H9 (cell line): ENCODE results near the gene PRAF2. TPM values are rescaled to one million over a fixed set of nuclear protein-coding genes. Genes with fewer than 3 reads are reported as not detected.

ENCODE experiments used
- DNase-seq: peaks from one replicate; pipeline ENCODE4 v3.0.0-alpha.2; 2017
- H2AFZ ChIP-seq: one replicate; pipeline ENCODE4 v1.6.1; 2013; ENCODE audit warnings: mild to moderate bottlenecking, low read length, control low read depth, moderate library complexity
- H2AK5ac ChIP-seq: 2 replicates; pipeline ENCODE4 v1.6.1; 2013; ENCODE audit warnings: low read length, control low read depth, mixed read lengths; ENCODE audit not compliant: insufficient read length
- H2BK120ac ChIP-seq: one replicate; pipeline ENCODE4 v1.6.1; 2013; ENCODE audit warnings: low read depth, mild to moderate bottlenecking, low read length, control low read depth, inconsistent platforms; ENCODE audit not compliant: poor library complexity, severe bottlenecking
- H2BK12ac ChIP-seq: 2 replicates; pipeline ENCODE4 v1.6.1; 2013; ENCODE audit warnings: low read length, control low read depth, mixed read lengths, low read depth; ENCODE audit not compliant: insufficient read length
- H2BK15ac ChIP-seq: 2 replicates; pipeline ENCODE4 v1.6.1; 2013; ENCODE audit warnings: low read depth, low read length, control low read depth
- H2BK20ac ChIP-seq: one replicate; pipeline ENCODE4 v1.6.1; 2013; ENCODE audit warnings: low read depth, mild to moderate bottlenecking, low read length, control low read depth, inconsistent platforms; ENCODE audit not compliant: poor library complexity, severe bottlenecking
- H2BK5ac ChIP-seq: 2 replicates; pipeline ENCODE4 v1.6.1; 2013; ENCODE audit warnings: low read length, control low read depth, mixed read lengths; ENCODE audit not compliant: insufficient read length
- H3K14ac ChIP-seq: 2 replicates; pipeline ENCODE4 v1.6.1; 2013; ENCODE audit warnings: low read length, control low read depth; ENCODE audit not compliant: insufficient read depth
- H3K18ac ChIP-seq: 2 replicates; pipeline ENCODE4 v1.6.1; 2013; ENCODE audit warnings: low read depth, mild to moderate bottlenecking, mixed read lengths, low read length, control low read depth; ENCODE audit not compliant: insufficient read length
- H3K23ac ChIP-seq: 2 replicates; pipeline ENCODE4 v1.6.1; 2013; ENCODE audit warnings: low read length, control low read depth, mixed read lengths, low read depth; ENCODE audit not compliant: insufficient read length
- H3K23me2 ChIP-seq: 2 replicates; pipeline ENCODE4 v1.6.1; 2013; ENCODE audit warnings: low read depth, mild to moderate bottlenecking, mixed read lengths, low read length, control low read depth; ENCODE audit not compliant: insufficient read length, poor library complexity, severe bottlenecking
- H3K27ac ChIP-seq: 2 replicates; pipeline ENCODE4 v1.5.1; 2013; ENCODE audit warnings: low read length, control low read depth, mixed read lengths, low read depth; ENCODE audit not compliant: insufficient read length
- H3K27me3 ChIP-seq: 2 replicates; pipeline ENCODE4 v1.6.1; 2013; ENCODE audit warnings: low read length, control low read depth, inconsistent platforms; ENCODE audit not compliant: insufficient read depth
- H3K4ac ChIP-seq: 2 replicates; pipeline ENCODE4 v1.6.1; 2013; ENCODE audit warnings: low read depth, mild to moderate bottlenecking, control low read depth, inconsistent platforms, low read length, moderate library complexity
- H3K4me1 ChIP-seq: 2 replicates; pipeline ENCODE4 v1.6.1; 2013; ENCODE audit warnings: low read length, control low read depth, inconsistent platforms; ENCODE audit not compliant: insufficient read depth
- H3K4me2 ChIP-seq: 2 replicates; pipeline ENCODE4 v1.6.1; 2013; ENCODE audit warnings: low read length, control low read depth, mixed read lengths; ENCODE audit not compliant: insufficient read length, insufficient read depth
- H3K56ac ChIP-seq: 2 replicates; pipeline ENCODE4 v1.6.1; 2013; ENCODE audit warnings: low read depth, mild to moderate bottlenecking, mixed read lengths, low read length, control low read depth; ENCODE audit not compliant: insufficient read length
- H3K79me1 ChIP-seq: 2 replicates; pipeline ENCODE4 v1.6.1; 2013; ENCODE audit warnings: low read depth, mild to moderate bottlenecking, moderate library complexity, low read length, control low read depth, inconsistent platforms; ENCODE audit not compliant: insufficient read depth, poor library complexity, severe bottlenecking
- H3K79me2 ChIP-seq: 2 replicates; pipeline ENCODE4 v1.6.1; 2013; ENCODE audit warnings: low read length, control low read depth, inconsistent platforms; ENCODE audit not compliant: insufficient read depth
- H3K9ac ChIP-seq: 2 replicates; pipeline ENCODE4 v1.6.1; 2013; ENCODE audit warnings: low read length, control low read depth, mixed read lengths; ENCODE audit not compliant: insufficient read length; ENCODE audit errors: extremely low read depth
- H3K9me3 ChIP-seq: one replicate; pipeline ENCODE4 v1.6.1; 2013; ENCODE audit warnings: low read depth, low read length, inconsistent platforms; ENCODE audit not compliant: control insufficient read depth
- H3T11ph ChIP-seq: one replicate; pipeline ENCODE4 v1.6.1; 2013; ENCODE audit warnings: mild to moderate bottlenecking, low read length, control low read depth, inconsistent platforms
- H4K20me1 ChIP-seq: one replicate; pipeline ENCODE4 v1.6.1; 2013; ENCODE audit not compliant: control insufficient read depth, insufficient read length, insufficient read depth
- H4K5ac ChIP-seq: 2 replicates; pipeline ENCODE4 v1.6.1; 2013; ENCODE audit warnings: low read depth, mild to moderate bottlenecking, mixed read lengths, low read length, control low read depth; ENCODE audit not compliant: insufficient read length
- H4K8ac ChIP-seq: replicated peaks from 2 replicates; pipeline ENCODE4 v1.6.1; 2013; ENCODE audit warnings: low read length, control low read depth, mixed read lengths, low read depth; ENCODE audit not compliant: insufficient read length
- H4K91ac ChIP-seq: 2 replicates; pipeline ENCODE4 v1.6.1; 2013; ENCODE audit warnings: low read depth, mild to moderate bottlenecking, moderate library complexity, mixed read lengths, low read length, control low read depth; ENCODE audit not compliant: insufficient read length
- H3K27ac Mint-ChIP-seq, 3 experiments: 2 replicates in 2 of 3; 3 replicates in 1 of 3; pipeline ENCODE4 v1.8.0; 2020 to 2021; ENCODE audit warnings: mixed read lengths in 3 of 3, mild to moderate bottlenecking in 1 of 3, moderate library complexity in 1 of 3
- H3K27me3 Mint-ChIP-seq: 2 replicates; pipeline ENCODE4 v1.8.0; 2021; ENCODE audit warnings: low read depth, mild to moderate bottlenecking, moderate library complexity, mixed read lengths
- H3K36me3 Mint-ChIP-seq, 3 experiments: 2 replicates in 2 of 3; 3 replicates in 1 of 3; pipeline ENCODE4 v1.8.0; 2020 to 2021; ENCODE audit warnings: low read depth in 3 of 3, mixed read lengths in 3 of 3; ENCODE audit not compliant: insufficient read depth in 1 of 3
- H3K4me1 Mint-ChIP-seq, 2 experiments: 2 replicates each; pipeline ENCODE4 v1.8.0; 2020; ENCODE audit warnings: mixed read lengths in 2 of 2
- H3K4me3 Mint-ChIP-seq, 2 experiments: 2 replicates in 1 of 2; 3 replicates in 1 of 2; pipeline ENCODE4 v1.8.0; 2020 to 2021; ENCODE audit warnings: mild to moderate bottlenecking in 2 of 2, mixed read lengths in 2 of 2, moderate library complexity in 1 of 2
- H3K9me3 Mint-ChIP-seq, 2 experiments: 2 replicates in 1 of 2; 3 replicates in 1 of 2; pipeline ENCODE4 v1.8.0; 2020; ENCODE audit warnings: mild to moderate bottlenecking in 2 of 2, mixed read lengths in 2 of 2, moderate library complexity in 1 of 2
- WGBS: extraction: QIAGEN DNeasy Blood & Tissue Kit; methylation state at CpG from one replicate; pipeline ENCODE4 v1.1.7; 2013; ENCODE audit warnings: missing lambda C conversion rate, low lambda C conversion rate, mixed read lengths; ENCODE audit not compliant: insufficient read length; ENCODE audit errors: extremely low coverage; 5-methylcytosine and 5-hydroxymethylcytosine counted together
- total RNA-seq: library from RNA; stranded (reverse); gene quantifications from 2 replicates; pipeline ENCODE4 v1.2.1, GENCODE V29; 2021
- TF ChIP-seq, protein P1 (sequence below): fragments of 200-600 bp; sonication (generic); conservative IDR thresholded peaks from 3 replicates; pipeline ENCODE4 v1.8.0; 2021; ENCODE audit warnings: antibody characterized with exemption, mild to moderate bottlenecking

PRAF2 gene
- total RNA-seq, 1 experiment from 2014 or later, result 13.4 TPM

DNA sequence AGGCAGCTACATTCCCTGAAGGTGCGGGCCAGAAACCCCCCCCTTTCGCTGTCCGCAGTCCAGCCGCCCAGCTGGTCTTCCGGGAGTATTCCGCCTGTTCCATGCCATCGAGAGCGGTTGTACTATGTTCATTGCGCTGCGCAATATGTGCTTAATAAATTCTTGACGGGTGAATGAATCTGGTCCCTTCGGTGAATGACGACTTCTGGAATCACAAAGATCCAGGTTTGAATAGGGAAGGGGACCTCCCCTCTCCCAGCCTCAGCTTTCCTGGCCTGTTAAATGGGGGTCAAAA lies 29.9 kb downstream of the PRAF2 start:
- Mint-ChIP-seq H3K27me3 (peaks cover 2% of the 10 kb centered on the region), H3K36me3 (peaks cover 8 to 29% (median 17%) of the 10 kb centered on the region in 3 experiments), H3K4me3 (peak overlapping the region; percentile 90 to 96), H3K4me1 (peaks cover 15 to 16% of the 10 kb centered on the region in 2 experiments), H3K9me3 (peaks cover 64 to 69% of the 10 kb centered on the region in 2 experiments), H3K27ac (peak overlapping the region; percentile 76 to 92 (median 79); a peak in 5 of 7 replicates)
- WGBS, result no CpG with 5 or more reads among the region's 13 CpGs
- Histone ChIP-seq H3T11ph (no peak overlapping the region), H2AFZ (no peak overlapping the region), H3K14ac (no peak overlapping the region), H3K56ac (no peak overlapping the region), H4K8ac (no peak overlapping the region), H4K91ac (no peak overlapping the region), H3K4ac (no peak overlapping the region), H2BK12ac (no peak overlapping the region), H3K9me3 (no peaks in the 10 kb centered on the region), H2AK5ac (no peak overlapping the region), H2BK15ac (no peak overlapping the region), H4K20me1 (no peaks in the 10 kb centered on the region), H3K27me3 (no peaks in the 10 kb centered on the region), H2BK20ac (no peak overlapping the region), H3K79me2 (peaks cover 12% of the 10 kb centered on the region; the same call in 1 of the 2 replicates), H4K5ac (no peak overlapping the region), H3K23ac (no peak overlapping the region), H3K18ac (no peak overlapping the region), H2BK120ac (no peak overlapping the region), H3K27ac (no peak overlapping the region), H2BK5ac (no peak overlapping the region), H3K4me2 (peak overlapping the region; percentile 56), H3K23me2 (peaks cover 7% of the 10 kb centered on the region), H3K9ac (no peak overlapping the region), H3K4me1 (peaks cover 5% of the 10 kb centered on the region), H3K79me1 (no peaks in the 10 kb centered on the region)
- no peak for DNase-seq
- TF ChIP-seq, protein P1, sequence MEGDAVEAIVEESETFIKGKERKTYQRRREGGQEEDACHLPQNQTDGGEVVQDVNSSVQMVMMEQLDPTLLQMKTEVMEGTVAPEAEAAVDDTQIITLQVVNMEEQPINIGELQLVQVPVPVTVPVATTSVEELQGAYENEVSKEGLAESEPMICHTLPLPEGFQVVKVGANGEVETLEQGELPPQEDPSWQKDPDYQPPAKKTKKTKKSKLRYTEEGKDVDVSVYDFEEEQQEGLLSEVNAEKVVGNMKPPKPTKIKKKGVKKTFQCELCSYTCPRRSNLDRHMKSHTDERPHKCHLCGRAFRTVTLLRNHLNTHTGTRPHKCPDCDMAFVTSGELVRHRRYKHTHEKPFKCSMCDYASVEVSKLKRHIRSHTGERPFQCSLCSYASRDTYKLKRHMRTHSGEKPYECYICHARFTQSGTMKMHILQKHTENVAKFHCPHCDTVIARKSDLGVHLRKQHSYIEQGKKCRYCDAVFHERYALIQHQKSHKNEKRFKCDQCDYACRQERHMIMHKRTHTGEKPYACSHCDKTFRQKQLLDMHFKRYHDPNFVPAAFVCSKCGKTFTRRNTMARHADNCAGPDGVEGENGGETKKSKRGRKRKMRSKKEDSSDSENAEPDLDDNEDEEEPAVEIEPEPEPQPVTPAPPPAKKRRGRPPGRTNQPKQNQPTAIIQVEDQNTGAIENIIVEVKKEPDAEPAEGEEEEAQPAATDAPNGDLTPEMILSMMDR, result no peak
